ENCODE results near the gene MND1. TPM values are rescaled to one million over a fixed set of nuclear protein-coding genes. Genes with fewer than 3 reads are reported as not detected.

MND1 gene
- total and polyA plus RNA-seq, 2 of the 8 experiments (the other 6 are each of a cell fraction or from before 2014, with no cell fraction given): 4.4 to 26.2 TPM

- Histone ChIP-seq H3K9ac (replicated peaks in 1 of 4; ENCODE audit: extremely low read depth in 1 of 4, low read depth in 3 of 4, low read length in 3 of 4) (no peak overlapping the region), H3K56ac (replicated peaks; ENCODE audit: insufficient read length, low read depth, low read length) (no peak overlapping the region), H2AK5ac (ENCODE audit: low read depth, low read length) (no peak overlapping the region), H3K4me1 (replicated peaks in 1 of 4; ENCODE audit: control insufficient read depth in 3 of 4, insufficient read depth in 4 of 4, low read length in 3 of 4) (peaks cover 1 to 7% (median 4%) of the 10 kb centered on the region in 4 experiments; a peak in 5 of 7 replicates), H3K23ac (ENCODE audit: insufficient read length) (no peak overlapping the region), H2AFZ (ENCODE audit: low read length) (no peak overlapping the region), H3K27me3 (replicated peaks in 1 of 4; ENCODE audit: control insufficient read depth in 3 of 4, extremely low read depth in 1 of 4, insufficient read depth in 3 of 4, low read length in 3 of 4) (no peaks in the 10 kb centered on the region), H3K4me2 (ENCODE audit: insufficient read depth in 1 of 2, low read depth in 2 of 2, low read length in 2 of 2) (no peak overlapping the region), H2BK5ac (ENCODE audit: low read depth, low read length) (no peak overlapping the region), H4K5ac (ENCODE audit: insufficient read length, low read depth, low read length) (no peak overlapping the region), H3K4me3 (ENCODE audit: extremely low read depth in 1 of 4, insufficient read depth in 2 of 4, low read depth in 3 of 4, low read length in 4 of 4) (no peak overlapping the region), H3K18ac (ENCODE audit: extremely low read depth, low read length) (no peak overlapping the region), H4K8ac (ENCODE audit: extremely low read depth, insufficient read depth, low read length) (no peak overlapping the region), H3K9me3 (ENCODE audit: insufficient read depth in 2 of 2, low read depth in 1 of 2, low read length in 1 of 2) (no peaks in the 10 kb centered on the region), H3K4ac (replicated peaks; ENCODE audit: insufficient read length, low read depth, low read length) (no peak overlapping the region), H3K79me1 (ENCODE audit: low read depth, low read length) (no peaks in the 10 kb centered on the region), H2BK120ac (replicated peaks; ENCODE audit: low read depth, low read length) (no peak overlapping the region), H2BK15ac (ENCODE audit: low read length) (no peak overlapping the region), H3K27ac (ENCODE audit: low read depth, low read length) (no peak overlapping the region), H3K79me2 (ENCODE audit: control insufficient read depth in 1 of 2, insufficient read depth in 2 of 2, low read length in 2 of 2) (no peaks in the 10 kb centered on the region), H2BK12ac (ENCODE audit: low read depth, low read length) (no peak overlapping the region), H3K14ac (ENCODE audit: insufficient read length) (no peak overlapping the region), H3K36me3 (ENCODE audit: control insufficient read depth in 2 of 4, insufficient read depth in 4 of 4, low read length in 3 of 4) (no peaks in the 10 kb centered on the region), H3K23me2 (ENCODE audit: low read depth, low read length) (0 out of 2 replicates have a peak, but pooled peaks cover 3% of the 10 kb centered on the region), H2BK20ac (ENCODE audit: low read length) (no peak overlapping the region), H4K20me1 (replicated peaks in 1 of 2; ENCODE audit: control insufficient read depth in 1 of 2, insufficient read depth in 2 of 2, low read length in 2 of 2) (no peaks in the 10 kb centered on the region), H4K91ac (replicated peaks; ENCODE audit: insufficient read length, low read length) (no peak overlapping the region)
- ChIA-PET CTCF (ENCODE audit: partially characterized antibody) (interaction anchor here (1.0 to 2.5 kb wide), 3 partner anchors 13 to 97 kb away, joined by 3 to 7 read pairs (median 3); no protein-coding TSS in a partner anchor), POLR2A (ENCODE audit: partially characterized antibody) (interaction anchor here (0.6 kb wide), 1 partner anchor 94 kb away, joined by 3 read pairs; no protein-coding TSS in a partner anchor)
- WGBS, 2 experiments (ENCODE audit: extremely low coverage in 1 of 2, insufficient coverage in 1 of 2, insufficient read length in 1 of 2, insufficient replicate concordance in 2 of 2, low coverage in 1 of 2, low lambda C conversion rate in 2 of 2, missing lambda C conversion rate in 1 of 2): 92% methylated on average over 5 of the region's 5 CpGs; no CpG with 5 or more reads in 1 of the 2 experiments
- DNase-seq (ENCODE audit: low read depth in 1 of 2, low spot score in 2 of 2) (no peak), FAIRE-seq (no peak)
- no peak for TF ChIP-seq TBP (IDR thresholded peaks at IDR 0.05; ENCODE audit: low read depth, low read length)
- TF ChIP-seq HDAC2 (IDR thresholded peaks at IDR 0.05; ENCODE audit: borderline replicate concordance in 1 of 2, low read depth in 2 of 2, low read length in 2 of 2): no peak
- TF ChIP-seq SP1 (IDR thresholded peaks at IDR 0.05; ENCODE audit: low read depth, low read length): no peak
- no peak for TF ChIP-seq POLR2AphosphoS5 (IDR thresholded peaks at IDR 0.05; ENCODE audit: low read depth, low read length)
- no peak for TF ChIP-seq GABPA (IDR thresholded peaks at IDR 0.05; ENCODE audit: borderline replicate concordance, insufficient read depth, low read length)
- TF ChIP-seq KDM5A (IDR thresholded peaks at IDR 0.05; ENCODE audit: low read length): no peak
Observed at GRCh38 chr4:153447175-153447905, 102.9 kb downstream of the MND1 start.

Data from H1 (cell line).